ENCODE measurements around the gene ACSL3. TPM values are rescaled to one million over a fixed set of nuclear protein-coding genes. Genes with fewer than 3 reads are reported as not detected.

ACSL3 gene
- total RNA-seq, 1 donor from 2014 or later = 65.8 TPM

- DNase-seq (ENCODE audit: low read depth) = no peak
Observed at GRCh38 chr2:222879604-222879933, 18.7 kb downstream of the ACSL3 start.

- no peak for DNase-seq (ENCODE audit: low read depth)
Observed at GRCh38 chr2:222882484-222882928, 21.7 kb downstream of the ACSL3 start.

GRCh38 chr2:222883420-222883819 is 22.6 kb downstream of the ACSL3 start:
- no peak for DNase-seq (ENCODE audit: low read depth)

GRCh38 chr2:222884114-222884771 is 23.4 kb downstream of the ACSL3 start:
- DNase-seq (ENCODE audit: low read depth) = no peak

GRCh38 chr2:222884805-222885424 is 24.1 kb downstream of the ACSL3 start:
- no peak for DNase-seq (ENCODE audit: low read depth)

GRCh38 chr2:222887124-222887523 is 26.3 kb downstream of the ACSL3 start:
- DNase-seq (ENCODE audit: low read depth) = no peak

- no peak for DNase-seq (ENCODE audit: low read depth)
Observed at GRCh38 chr2:222888716-222889115, 27.9 kb downstream of the ACSL3 start.

- no peak for DNase-seq (ENCODE audit: low read depth)
Observed at GRCh38 chr2:222891890-222892289, 31.1 kb downstream of the ACSL3 start.

GRCh38 chr2:222892321-222892720 is 31.5 kb downstream of the ACSL3 start:
- no peak for DNase-seq (ENCODE audit: low read depth)

GRCh38 chr2:222892761-222893160 is 31.9 kb downstream of the ACSL3 start:
- DNase-seq (ENCODE audit: low read depth) = no peak

GRCh38 chr2:222893716-222894115 is 32.9 kb downstream of the ACSL3 start:
- DNase-seq (ENCODE audit: low read depth) = no peak

- no peak for DNase-seq (ENCODE audit: low read depth)
Observed at GRCh38 chr2:222895144-222895543, 34.3 kb downstream of the ACSL3 start.

GRCh38 chr2:222897898-222898297 is 37.1 kb downstream of the ACSL3 start:
- no peak for DNase-seq (ENCODE audit: low read depth)

GRCh38 chr2:222899413-222900181 is 38.8 kb downstream of the ACSL3 start:
- no peak for DNase-seq (ENCODE audit: low read depth)

- peak; percentile 44 for DNase-seq (ENCODE audit: low read depth)
Observed at GRCh38 chr2:222900354-222900753, 39.5 kb downstream of the ACSL3 start.

GRCh38 chr2:222902660-222903059 is 41.8 kb downstream of the ACSL3 start:
- no peak for DNase-seq (ENCODE audit: low read depth)

GRCh38 chr2:222903234-222904220 is 42.7 kb downstream of the ACSL3 start:
- DNase-seq (ENCODE audit: low read depth) = peak; percentile 85

- peak; percentile 87 for DNase-seq (ENCODE audit: low read depth)
Observed at GRCh38 chr2:222904557-222905258, 43.9 kb downstream of the ACSL3 start.

GRCh38 chr2:222907048-222907447 is 46.2 kb downstream of the ACSL3 start:
- no peak for DNase-seq (ENCODE audit: low read depth)

- no peak for DNase-seq (ENCODE audit: low read depth)
Observed at GRCh38 chr2:222907790-222908441, 47.1 kb downstream of the ACSL3 start.

GRCh38 chr2:222909286-222909685 is 48.5 kb downstream of the ACSL3 start:
- no peak for DNase-seq (ENCODE audit: low read depth)

Measured in renal cortical epithelial cell (primary cell).